Trophoblast cell (in vitro differentiated cells and primary cell): Measurements from ENCODE around the gene PTPRM.

Source experiments
- DNase-seq, 2 donors: peaks; one replicate each; pipeline ENCODE4 v3.0.0-alpha.2; 2016
- H2AFZ ChIP-seq: 2 replicates; pipeline ENCODE4 v1.6.1; 2013; ENCODE audit warnings: low read length, moderate library complexity, mild to moderate bottlenecking; ENCODE audit not compliant: insufficient read depth, poor library complexity
- H2AK5ac ChIP-seq: 2 replicates; pipeline ENCODE4 v1.6.1; 2013; ENCODE audit warnings: mild to moderate bottlenecking, low read length
- H2BK120ac ChIP-seq: 2 replicates; pipeline ENCODE4 v1.6.1; 2013; ENCODE audit warnings: low read length, mild to moderate bottlenecking, moderate library complexity; ENCODE audit not compliant: insufficient read depth, poor library complexity
- H2BK12ac ChIP-seq: 2 replicates; pipeline ENCODE4 v1.6.1; 2013; ENCODE audit warnings: mild to moderate bottlenecking, low read length, moderate library complexity
- H2BK5ac ChIP-seq: 2 replicates; pipeline ENCODE4 v1.6.1; 2013; ENCODE audit warnings: low read length, low read depth, moderate library complexity, mild to moderate bottlenecking; ENCODE audit not compliant: poor library complexity
- H3K14ac ChIP-seq: 2 replicates; pipeline ENCODE4 v1.6.1; 2013; ENCODE audit warnings: mild to moderate bottlenecking, low read length
- H3K18ac ChIP-seq: 2 replicates; pipeline ENCODE4 v1.6.1; 2013; ENCODE audit warnings: mild to moderate bottlenecking, low read length
- H3K23ac ChIP-seq: 2 replicates; pipeline ENCODE4 v1.6.1; 2013; ENCODE audit warnings: low read length
- H3K27ac ChIP-seq: 2 replicates; pipeline ENCODE4 v1.5.1; 2013; ENCODE audit warnings: low read depth, mild to moderate bottlenecking, inconsistent platforms, low read length, moderate library complexity
- H3K27me3 ChIP-seq: 2 replicates; pipeline ENCODE4 v1.6.1; 2013; ENCODE audit warnings: inconsistent platforms, mild to moderate bottlenecking, low read length, moderate library complexity; ENCODE audit not compliant: insufficient read depth
- H3K36me3 ChIP-seq, 2 experiments: 1 replicate in 1 of 2; 2 replicates in 1 of 2; pipeline ENCODE4 v1.6.1; 2013; ENCODE audit warnings: low read length in 2 of 2, mild to moderate bottlenecking in 2 of 2, moderate library complexity in 1 of 2; ENCODE audit not compliant: insufficient read depth in 2 of 2, control insufficient read depth in 1 of 2
- H3K4ac ChIP-seq: 2 replicates; pipeline ENCODE4 v1.6.1; 2013; ENCODE audit warnings: low read depth, mild to moderate bottlenecking, low read length, moderate library complexity
- H3K4me1 ChIP-seq, 2 experiments: 1 replicate in 1 of 2; 2 replicates in 1 of 2; pipeline ENCODE4 v1.6.1; 2013; ENCODE audit warnings: low read length in 2 of 2, mild to moderate bottlenecking in 2 of 2, moderate library complexity in 1 of 2; ENCODE audit not compliant: insufficient read depth in 2 of 2, control insufficient read depth in 1 of 2
- H3K4me2 ChIP-seq: 2 replicates; pipeline ENCODE4 v1.6.1; 2013; ENCODE audit warnings: inconsistent platforms, mild to moderate bottlenecking, low read length, moderate library complexity
- H3K4me3 ChIP-seq: 2 replicates; pipeline ENCODE4 v1.5.1; 2013; ENCODE audit warnings: mild to moderate bottlenecking, low read depth, low read length, inconsistent platforms
- H3K79me1 ChIP-seq: one replicate; pipeline ENCODE4 v1.6.1; 2013; ENCODE audit warnings: low read length
- H3K79me2 ChIP-seq: 2 replicates; pipeline ENCODE4 v1.6.1; 2013; ENCODE audit warnings: low read length, mild to moderate bottlenecking; ENCODE audit not compliant: control insufficient read depth, insufficient read depth, poor library complexity
- H3K9ac ChIP-seq: 2 replicates; pipeline ENCODE4 v1.6.1; 2013; ENCODE audit warnings: mild to moderate bottlenecking, low read length
- H3K9me3 ChIP-seq: 2 replicates; pipeline ENCODE4 v1.6.1; 2013; ENCODE audit warnings: low read depth, mild to moderate bottlenecking, control low read depth, inconsistent platforms, low read length; ENCODE audit not compliant: insufficient read depth
- H4K12ac ChIP-seq: 2 replicates; pipeline ENCODE4 v1.6.1; 2013; ENCODE audit warnings: low read depth, mild to moderate bottlenecking, low read length, moderate library complexity
- H4K8ac ChIP-seq: 2 replicates; pipeline ENCODE4 v1.6.1; 2013; ENCODE audit warnings: low read depth, mild to moderate bottlenecking, low read length, moderate library complexity
- H4K91ac ChIP-seq: one replicate; pipeline ENCODE4 v1.6.1; 2013; ENCODE audit warnings: low read depth, mild to moderate bottlenecking, low read length, moderate library complexity
- WGBS: extraction: QIAGEN DNeasy Blood & Tissue Kit; methylation state at CpG from one replicate; pipeline ENCODE4 v1.1.7; 2013; ENCODE audit warnings: missing lambda C conversion rate; ENCODE audit not compliant: insufficient read length, insufficient coverage; ENCODE audit errors: extremely low coverage; 5-methylcytosine and 5-hydroxymethylcytosine counted together

PTPRM gene

GRCh38 chr18:7537145-7537544, 30.0 kb upstream of the PTPRM start:
- Histone ChIP-seq H4K12ac (no peak overlapping the region), H4K91ac (no peak overlapping the region), H3K9ac (no peak overlapping the region), H3K4me2 (no peak overlapping the region), H3K79me1 (peaks cover 2% of the 10 kb centered on the region), H3K27ac (no peak overlapping the region), H3K4me1 (peaks cover 3 to 6% of the 10 kb centered on the region in 2 experiments), H3K4me3 (no peak overlapping the region), H2AFZ (no peak overlapping the region), H3K23ac (no peak overlapping the region), H3K36me3 (no peaks in the 10 kb centered on the region), H3K18ac (no peak overlapping the region), H2BK5ac (no peak overlapping the region), H2BK12ac (no peak overlapping the region), H3K14ac (no peak overlapping the region), H3K9me3 (no peaks in the 10 kb centered on the region), H3K27me3 (no peaks in the 10 kb centered on the region), H4K8ac (no peak overlapping the region), H3K4ac (no peak overlapping the region), H2AK5ac (no peak overlapping the region), H3K79me2 (no peaks in the 10 kb centered on the region), H2BK120ac (no peak overlapping the region)
- DNase-seq: peak in 1 of 2 donors; percentile 12
- WGBS: no CpG with 5 or more reads among the region's 1 CpG

- H3K27ac ChIP-seq: no peak overlapping the region
- no peak overlapping the region for H2BK5ac ChIP-seq
- H3K79me2 ChIP-seq: no peaks in the 10 kb centered on the region
- no CpG with 5 or more reads among the region's 5 CpGs for WGBS
- no peak overlapping the region for H3K4me2 ChIP-seq
- H2BK12ac ChIP-seq: no peak overlapping the region
- H3K23ac ChIP-seq: no peak overlapping the region
- H4K12ac ChIP-seq: no peak overlapping the region
- no peak overlapping the region for H3K4me3 ChIP-seq
- H2AK5ac ChIP-seq: no peak overlapping the region
- H3K4me1 ChIP-seq: no peaks in the 10 kb centered on the region
- peak in 1 of 2 donors; percentile 66 for DNase-seq
- no peak overlapping the region for H3K18ac ChIP-seq
- H3K4ac ChIP-seq: no peak overlapping the region
- no peak overlapping the region for H2BK120ac ChIP-seq
- H3K9me3 ChIP-seq: no peaks in the 10 kb centered on the region
- H3K27me3 ChIP-seq: no peaks in the 10 kb centered on the region
- no peak overlapping the region for H2AFZ ChIP-seq
- H3K36me3 ChIP-seq: no peaks in the 10 kb centered on the region
- no peak overlapping the region for H4K8ac ChIP-seq
- no peak overlapping the region for H3K14ac ChIP-seq
- no peaks in the 10 kb centered on the region for H3K79me1 ChIP-seq
- H3K9ac ChIP-seq: no peak overlapping the region
- H4K91ac ChIP-seq: no peak overlapping the region
These were observed 25.3 kb upstream of the PTPRM start for GRCh38 chr18:7541835-7542234.

- no peak overlapping the region for H3K14ac ChIP-seq
- no peak overlapping the region for H2BK120ac ChIP-seq
- H3K79me1 ChIP-seq: no peaks in the 10 kb centered on the region
- H3K27me3 ChIP-seq: no peaks in the 10 kb centered on the region
- no peak overlapping the region for H3K4me2 ChIP-seq
- no peaks in the 10 kb centered on the region for H3K9me3 ChIP-seq
- H4K8ac ChIP-seq: no peak overlapping the region
- no peaks in the 10 kb centered on the region for H3K36me3 ChIP-seq
- no CpG with 5 or more reads among the region's 1 CpG for WGBS
- H3K4ac ChIP-seq: no peak overlapping the region
- H2BK5ac ChIP-seq: no peak overlapping the region
- no peak for DNase-seq
- no peak overlapping the region for H3K4me3 ChIP-seq
- no peaks in the 10 kb centered on the region for H3K79me2 ChIP-seq
- H2BK12ac ChIP-seq: no peak overlapping the region
- H4K12ac ChIP-seq: no peak overlapping the region
- no peak overlapping the region for H4K91ac ChIP-seq
- no peak overlapping the region for H3K9ac ChIP-seq
- no peak overlapping the region for H2AK5ac ChIP-seq
- no peaks in the 10 kb centered on the region for H3K4me1 ChIP-seq
- H3K18ac ChIP-seq: no peak overlapping the region
- H3K27ac ChIP-seq: no peak overlapping the region
- H3K23ac ChIP-seq: no peak overlapping the region
- H2AFZ ChIP-seq: no peak overlapping the region
These were observed 22.4 kb upstream of the PTPRM start for GRCh38 chr18:7544686-7545085.

GRCh38 chr18:7545734-7546133, 21.4 kb upstream of the PTPRM start:
- H2BK120ac ChIP-seq: no peak overlapping the region
- H2AFZ ChIP-seq: no peak overlapping the region
- no peak overlapping the region for H4K91ac ChIP-seq
- no peaks in the 10 kb centered on the region for H3K27me3 ChIP-seq
- H3K79me2 ChIP-seq: no peaks in the 10 kb centered on the region
- peak in 1 of 2 donors; percentile 56 for DNase-seq
- no peak overlapping the region for H3K4ac ChIP-seq
- no peak overlapping the region for H3K4me2 ChIP-seq
- H3K18ac ChIP-seq: no peak overlapping the region
- H3K14ac ChIP-seq: no peak overlapping the region
- no peak overlapping the region for H2BK5ac ChIP-seq
- peaks cover 2% of the 10 kb centered on the region for H3K9me3 ChIP-seq
- H2BK12ac ChIP-seq: no peak overlapping the region
- WGBS: no CpG with 5 or more reads among the region's 5 CpGs
- H3K9ac ChIP-seq: no peak overlapping the region
- no peak overlapping the region for H4K8ac ChIP-seq
- H3K23ac ChIP-seq: no peak overlapping the region
- no peaks in the 10 kb centered on the region for H3K4me1 ChIP-seq
- no peaks in the 10 kb centered on the region for H3K36me3 ChIP-seq
- no peak overlapping the region for H3K4me3 ChIP-seq
- H3K27ac ChIP-seq: no peak overlapping the region
- H3K79me1 ChIP-seq: no peaks in the 10 kb centered on the region
- H2AK5ac ChIP-seq: no peak overlapping the region
- no peak overlapping the region for H4K12ac ChIP-seq
